Adipose tissue (tissue), 3 donors: ENCODE data around the gene CHMP1A. TPM values are rescaled to one million over a fixed set of nuclear protein-coding genes. Genes with fewer than 3 reads are reported as not detected.
"Not testable (repeated sequence)": the region's sequence is repeated elsewhere in the genome, so short reads cannot be mapped to it uniquely, and the experiment has no call there.

Experiments
- H3K27ac ChIP-seq: one replicate; pipeline ENCODE4 v1.5.1; 2013; ENCODE audit warnings: low read depth, low read length
- WGBS, 3 donors: extraction: QIAGEN DNeasy Blood & Tissue Kit; methylation state at CpG; one replicate each; pipeline ENCODE4 v1.1.7; 2013; 5-methylcytosine and 5-hydroxymethylcytosine counted together
- polyA plus RNA-seq, 3 donors: library from polyadenylated mRNA; stranded (reverse); fragments of 200-250 nt; gene quantifications; one replicate each; pipeline ENCODE4 v1.2.3, GENCODE V29; 2013
- donor health status: healthy with polysubstance abuse.
- donor health status: Bipolar disorder and iron deficiency.
- donor health status: healthy.

The CHMP1A gene
- polyA plus RNA-seq, 3 donors = 34.9 to 59.4 (median 54.2) TPM

DNA sequence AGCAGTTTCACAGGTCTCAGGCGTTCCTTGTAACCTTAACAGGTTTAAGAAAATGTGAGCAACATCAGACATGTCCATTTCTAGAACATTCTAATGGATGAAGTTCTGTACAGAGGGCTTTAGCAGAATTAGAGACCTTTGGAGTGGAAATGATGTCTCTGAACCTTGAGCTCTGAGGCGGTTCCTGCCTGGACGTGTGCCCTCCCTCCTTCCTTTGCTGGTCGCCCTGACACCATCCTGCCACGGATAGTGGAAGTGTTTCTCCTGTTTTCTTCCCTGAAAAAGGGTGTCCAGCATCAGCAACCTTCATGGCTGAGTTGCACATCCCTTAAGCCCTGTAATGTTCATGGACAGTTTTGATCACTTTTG is 11.3 kb upstream of the CHMP1A start:
- WGBS, 3 donors = 41 to 68% (median 45%) methylated on average over 5 of the region's 5 CpGs
- no peak overlapping the region for H3K27ac ChIP-seq

DNA sequence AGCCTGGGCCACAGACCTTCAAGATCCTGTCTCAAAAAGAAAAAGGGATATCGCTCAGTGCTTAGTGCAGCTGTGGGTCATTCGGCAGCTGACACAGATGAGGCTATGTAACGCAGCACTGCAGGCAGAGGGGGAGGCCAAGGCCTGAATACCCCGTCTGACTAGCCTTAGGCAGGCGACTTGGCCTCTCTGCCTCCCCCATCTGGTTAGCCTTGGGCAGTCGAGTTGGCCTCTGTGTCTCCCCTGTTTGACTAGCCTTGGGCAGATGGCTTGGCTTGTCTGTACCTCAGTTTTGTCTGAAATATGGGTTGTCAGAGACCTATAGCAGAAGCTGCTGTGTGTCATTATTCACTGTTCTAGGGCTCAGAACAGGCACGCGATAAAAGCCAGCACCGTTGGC is 10.1 kb upstream of the CHMP1A start:
- 80 to 85% (median 84%) methylated on average over 9 of the region's 9 CpGs for WGBS, 3 donors
- H3K27ac ChIP-seq = no peak overlapping the region

- H3K27ac ChIP-seq = not testable (repeated sequence)
- 59 to 63% (median 63%) methylated on average over 6 to 7 of the region's 7 CpGs for WGBS, 3 donors
These were observed 9.5 kb upstream of the CHMP1A start for GRCh38 chr16:89667000-89667399.

GRCh38 chr16:89664238-89664637 is 6.7 kb upstream of the CHMP1A start:
- H3K27ac ChIP-seq = not testable (repeated sequence)
- 83 to 85% (median 84%) methylated on average over 10 of the region's 11 CpGs for WGBS, 3 donors

- 94 to 95% (median 94%) methylated on average over 9 of the region's 9 CpGs for WGBS, 3 donors
- H3K27ac ChIP-seq = no peak overlapping the region
These were observed 3.7 kb upstream of the CHMP1A start for GRCh38 chr16:89661215-89661614.

DNA sequence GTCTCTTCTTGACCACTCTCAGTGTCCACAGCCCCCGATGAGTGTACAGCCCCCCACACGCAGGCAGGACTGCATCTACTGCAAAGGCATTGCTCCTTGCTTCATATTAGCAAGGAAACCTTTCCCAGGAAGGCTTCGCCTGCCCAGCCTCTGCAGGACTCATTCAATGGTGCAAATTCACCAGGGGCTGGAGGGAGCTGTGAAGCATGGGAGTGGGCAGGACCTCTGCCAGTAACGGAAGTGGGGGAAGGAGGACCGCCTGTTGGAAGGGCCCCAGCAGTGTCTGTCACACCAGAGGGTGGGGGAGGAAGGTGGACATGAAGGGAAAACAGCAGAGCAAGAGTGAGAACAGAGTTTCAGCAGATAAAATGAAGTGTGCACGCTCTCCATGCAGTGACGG is 2.6 kb upstream of the CHMP1A start:
- 90 to 97% (median 95%) methylated on average over 7 of the region's 7 CpGs for WGBS, 3 donors
- no peak overlapping the region for H3K27ac ChIP-seq

GRCh38 chr16:89658221-89658879 is 842 bp upstream of the CHMP1A start:
- 11 to 22% (median 16%) methylated on average over 27 of the region's 27 CpGs for WGBS, 3 donors
- no peak overlapping the region for H3K27ac ChIP-seq

DNA sequence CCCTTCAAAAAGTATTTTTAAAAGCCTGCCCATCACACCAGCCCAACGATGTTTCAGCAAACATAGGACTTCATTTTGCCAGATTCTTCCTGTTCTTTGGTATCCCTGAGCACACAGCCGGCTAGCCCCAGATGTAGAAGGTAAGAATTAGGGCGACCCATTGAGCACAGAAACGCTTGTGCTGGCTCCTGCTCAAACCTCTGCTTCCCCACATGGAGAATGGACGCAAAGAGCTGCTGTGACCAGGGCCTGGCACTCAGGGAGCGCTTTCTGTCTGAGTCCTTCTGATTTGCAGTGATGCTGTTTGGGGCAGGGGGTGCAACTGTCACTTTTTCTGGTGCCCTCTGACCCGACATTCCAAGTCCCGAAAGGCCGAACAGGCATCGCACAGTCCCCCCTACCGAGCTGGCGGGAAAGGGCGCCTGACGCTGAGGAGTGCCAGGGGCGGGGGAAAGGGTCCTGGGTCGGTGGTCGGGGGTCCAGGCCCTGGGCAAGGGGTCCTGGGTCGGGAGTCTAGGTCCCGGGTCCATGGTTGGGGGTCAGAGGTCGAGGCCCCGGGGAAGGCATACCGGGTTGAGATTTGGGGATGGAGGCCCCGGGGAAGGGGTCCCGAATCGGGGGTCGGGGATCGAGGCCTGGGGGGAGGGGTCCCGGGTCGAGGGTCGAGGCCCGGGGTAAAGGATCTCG is 930 bp downstream of the CHMP1A start:
- WGBS, 3 donors = 30 to 34% (median 33%) methylated on average over 32 of the region's 32 CpGs
- H3K27ac ChIP-seq = no peak overlapping the region

DNA sequence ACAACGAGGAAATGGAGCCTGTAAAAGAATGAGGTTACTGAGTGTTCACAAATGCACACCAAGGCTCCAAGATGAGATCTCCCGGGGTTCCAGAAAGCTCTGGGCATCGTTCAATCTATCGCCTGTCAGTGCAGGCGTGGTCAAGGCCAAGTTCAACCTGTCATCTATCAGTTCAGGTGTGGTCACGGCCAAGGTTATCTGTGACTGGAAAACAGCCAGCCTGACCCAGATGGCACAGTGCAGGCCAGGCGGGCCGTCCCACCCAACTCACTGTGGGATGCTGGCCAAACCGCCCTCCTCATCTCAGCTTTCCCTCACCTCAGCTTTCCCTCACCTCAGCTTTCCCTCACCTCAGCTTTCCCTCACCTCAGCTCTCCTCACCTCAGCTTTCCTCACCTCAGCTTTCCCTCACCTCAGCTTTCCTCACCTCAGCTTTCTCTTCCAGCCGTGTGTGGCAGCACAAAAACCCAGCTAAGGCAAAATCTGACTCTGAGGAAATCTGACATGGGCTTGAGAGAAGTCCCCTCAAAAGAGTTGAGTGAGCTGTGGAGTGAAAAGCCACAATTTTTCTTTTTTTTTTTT is 2.4 kb downstream of the CHMP1A start:
- WGBS, 3 donors = 30 to 89% (median 87%) methylated on average over 10 of the region's 10 CpGs
- H3K27ac ChIP-seq = no peak overlapping the region

- H3K27ac ChIP-seq = no peak overlapping the region
- WGBS, 3 donors = 87 to 92% (median 88%) methylated on average over 9 to 10 of the region's 10 CpGs
These were observed 3.7 kb downstream of the CHMP1A start for GRCh38 chr16:89653656-89654295.

- 86 to 92% (median 91%) methylated on average over 15 of the region's 15 CpGs for WGBS, 3 donors
- H3K27ac ChIP-seq = no peak overlapping the region
These were observed 5.9 kb downstream of the CHMP1A start for GRCh38 chr16:89651584-89651983.

DNA sequence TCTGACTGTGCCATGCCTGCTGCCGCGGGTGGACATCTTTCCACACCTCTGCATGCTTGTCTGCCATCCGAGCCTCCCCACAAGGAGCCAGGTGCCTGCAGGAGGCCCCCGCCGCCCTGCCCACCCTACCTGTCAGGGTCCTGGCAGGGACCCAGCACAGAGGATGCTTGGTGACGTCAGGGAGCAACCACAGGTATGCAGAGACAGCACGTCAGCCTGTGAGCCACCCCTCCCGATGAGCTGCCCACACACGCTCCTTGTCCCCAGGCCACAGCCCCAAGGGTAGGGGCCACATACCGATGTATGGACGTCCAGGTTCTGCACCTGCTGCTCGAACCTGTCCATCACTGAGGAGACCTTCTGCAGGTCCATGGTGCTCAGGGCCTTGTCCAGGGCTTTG is 10.6 kb downstream of the CHMP1A start:
- no peak overlapping the region for H3K27ac ChIP-seq
- WGBS, 3 donors = 88 to 93% (median 92%) methylated on average over 12 of the region's 12 CpGs

DNA sequence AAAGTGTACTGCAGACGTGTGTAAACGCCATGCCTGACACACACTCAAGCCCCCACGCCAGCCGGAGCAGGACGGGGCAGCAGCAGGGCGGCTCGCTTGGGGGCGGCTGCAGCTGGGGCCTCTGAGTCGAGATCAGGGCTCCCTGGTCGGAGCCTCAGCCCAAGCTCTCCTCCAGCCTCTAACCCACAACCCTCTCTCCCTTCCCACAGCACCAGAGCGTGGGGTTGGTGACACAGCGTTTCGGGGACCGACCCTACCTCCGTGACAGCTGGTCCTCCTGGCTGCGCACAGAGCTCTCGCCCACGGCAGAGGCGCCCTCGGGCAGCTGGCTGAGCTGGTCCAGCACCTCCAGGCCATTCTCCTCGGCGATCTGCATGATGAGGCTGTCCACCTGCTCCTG is 11.2 kb downstream of the CHMP1A start:
- no peak overlapping the region for H3K27ac ChIP-seq
- WGBS, 3 donors = 94 to 95% (median 95%) methylated on average over 22 of the region's 22 CpGs

DNA sequence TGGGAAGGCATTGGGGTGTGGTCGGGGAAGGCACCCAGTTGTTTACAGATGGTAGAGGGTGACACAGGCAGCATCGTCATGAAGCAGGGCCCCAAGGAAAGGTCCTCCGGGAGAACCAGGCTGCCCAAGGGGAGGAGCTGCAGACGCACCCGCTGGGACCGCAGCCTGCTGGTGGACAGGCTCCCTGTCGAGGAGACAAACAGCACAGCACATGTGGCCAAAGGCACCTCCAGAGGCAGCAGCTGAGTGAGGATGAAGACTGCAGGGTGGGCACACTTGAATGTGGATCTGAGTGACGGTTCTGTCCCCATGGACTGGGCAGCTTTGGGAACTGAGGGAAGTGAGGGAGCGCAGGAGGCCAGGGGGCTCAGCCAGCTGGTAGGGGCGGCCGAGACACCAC is 12.4 kb downstream of the CHMP1A start:
- 80 to 84% (median 82%) methylated on average over 11 of the region's 11 CpGs for whole genome bisulfite sequencing, 3 donors
- no peak overlapping the region for H3K27ac ChIP-seq

GRCh38 chr16:89643769-89644300 is 13.7 kb downstream of the CHMP1A start:
- no peak overlapping the region for H3K27ac ChIP-seq
- WGBS, 3 donors = 72 to 83% (median 77%) methylated on average over 14 of the region's 14 CpGs

DNA sequence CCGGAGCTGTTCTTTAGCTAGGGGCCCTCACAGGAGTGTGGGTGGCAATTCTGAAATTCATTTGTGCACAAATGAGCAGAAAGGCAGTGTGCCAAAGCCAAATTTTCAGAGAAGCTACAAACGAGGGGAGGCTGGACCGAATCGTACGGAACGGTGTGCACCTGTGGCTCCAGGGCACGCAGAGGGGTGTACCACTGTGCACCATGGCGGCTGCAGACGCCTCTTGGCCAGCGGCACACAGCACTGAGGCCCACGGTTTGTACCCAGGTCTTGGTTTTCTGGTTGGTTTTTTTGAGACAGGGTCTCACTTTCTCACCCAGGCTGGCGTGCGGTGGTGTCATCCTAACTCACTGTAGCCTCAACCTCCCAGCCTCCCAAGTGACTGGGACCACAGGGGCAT is 14.9 kb downstream of the CHMP1A start:
- 68 to 82% (median 75%) methylated on average over 12 to 13 of the region's 13 CpGs for WGBS, 3 donors

GRCh38 chr16:89641458-89642119 is 15.9 kb downstream of the CHMP1A start:
- H3K27ac ChIP-seq = no peak overlapping the region
- WGBS, 3 donors = 27 to 48% (median 32%) methylated on average over 13 to 14 of the region's 14 CpGs

More for the DNA sequence above, 14.9 kb downstream of the CHMP1A start:
- H3K27ac ChIP-seq = no peak overlapping the region

DNA sequence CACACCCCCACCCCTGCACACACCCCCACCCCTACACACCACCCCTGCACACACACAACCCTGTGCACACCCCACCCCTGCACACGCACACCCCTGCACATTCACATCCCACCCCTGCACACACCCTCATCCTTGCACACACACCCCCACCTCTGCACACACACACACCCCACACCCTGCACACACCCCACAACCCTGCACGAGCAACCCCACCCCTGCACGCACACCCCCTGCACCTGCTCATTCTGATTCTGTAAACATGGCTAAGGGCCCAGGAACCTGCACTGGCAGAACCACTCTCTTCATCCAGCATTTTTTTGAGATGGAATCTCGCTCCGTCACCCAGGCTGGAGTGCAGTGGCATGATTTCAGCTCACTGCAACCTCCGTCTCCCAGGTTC is 18.1 kb downstream of the CHMP1A start:
- 85 to 92% (median 87%) methylated on average over 6 of the region's 6 CpGs for WGBS, 3 donors

GRCh38 chr16:89638455-89638854 is 19.1 kb downstream of the CHMP1A start:
- H3K27ac ChIP-seq = no peak overlapping the region
- WGBS, 3 donors = 73 to 86% (median 79%) methylated on average over 7 to 10 of the region's 10 CpGs

More for the DNA sequence above, 18.1 kb downstream of the CHMP1A start:
- H3K27ac ChIP-seq = no peak overlapping the region
